GM12878 (cell line): ENCODE measurements around the gene HSD17B2. TPM values are rescaled to one million over a fixed set of nuclear protein-coding genes. Genes with fewer than 3 reads are reported as not detected.

ENCODE experiments used
- ATAC-seq: fragments of 200-7000 bp; cut with Tn5 transposase; 3 replicates; pipeline ENCODE4 v1.9.1; 2020; ENCODE audit warnings: mild to moderate bottlenecking, moderate library complexity
- BruUV-seq: library from RNA; stranded (reverse); fragments of 400-500 nt; replicated peaks from 2 replicates; lab custom pipeline; 2021; lab: Mats Ljungman, UMichigan
- CTCF ChIA-PET: fragments of 300-600 bp; sonication (Branson Sonifier 250); formaldehyde crosslinking; extraction: SDS; loops from one replicate; lab custom pipeline; 2021; ENCODE audit warnings: inconsistent platforms; lab: Yijun Ruan, JAX
- POLR2A ChIA-PET: fragments of 350-600 bp; formaldehyde crosslinking; extraction: SDS; loops from one replicate; lab custom pipeline; 2021; ENCODE audit warnings: inconsistent platforms; lab: Charles Lee
- RAD21 ChIA-PET: fragments of 300-600 bp; sonication (Branson Sonifier 250); formaldehyde crosslinking; loops from one replicate; lab custom pipeline; 2023; ENCODE audit warnings: antibody characterized with exemption; ENCODE audit not compliant: unreplicated experiment; lab: Charles Lee
- SMC1A ChIA-PET: fragments of 300-600 bp; sonication (Branson Sonifier 250); formaldehyde crosslinking; loops from one replicate; lab custom pipeline; 2023; ENCODE audit not compliant: unreplicated experiment, uncharacterized antibody; lab: Charles Lee
- DNase-seq: peaks from one replicate; pipeline ENCODE4 v3.0.0-alpha.2; 2011; ENCODE audit warnings: low read depth, low spot score
- FAIRE-seq: peaks from 3 replicates; lab custom pipeline; 2011; peaks lifted over from hg19 to GRCh38; lab: Jason Lieb, UNC
- H2AFZ ChIP-seq: 2 replicates; pipeline ENCODE4 v1.6.0; 2011; ENCODE audit warnings: low read depth, low read length, control low read depth; ENCODE audit not compliant: control insufficient read depth
- H3K27ac ChIP-seq: 2 replicates; pipeline ENCODE4 v1.5.1; 2011; ENCODE audit warnings: control low read depth; ENCODE audit not compliant: control insufficient read depth, insufficient read depth
- H3K27me3 ChIP-seq, 2 experiments: replicated peaks in 1 of 2; 2 replicates each; pipeline versions ENCODE4 v1.6.0 to v1.6.1; 2011; ENCODE audit warnings: low read length in 1 of 2; ENCODE audit not compliant: control insufficient read depth in 2 of 2, insufficient read depth in 2 of 2
- H3K36me3 ChIP-seq, 2 experiments: 2 replicates each; pipeline ENCODE4 v1.5.1; 2011; ENCODE audit warnings: low read length in 1 of 2; ENCODE audit not compliant: control insufficient read depth in 2 of 2, insufficient read depth in 2 of 2
- H3K4me1 ChIP-seq: 2 replicates; pipeline ENCODE4 v1.6.1; 2011; ENCODE audit warnings: mild to moderate bottlenecking, low read length, moderate library complexity, mixed read lengths; ENCODE audit not compliant: control insufficient read depth, insufficient read depth
- H3K4me2 ChIP-seq: 2 replicates; pipeline ENCODE4 v1.6.0; 2011; ENCODE audit warnings: control low read depth; ENCODE audit not compliant: control insufficient read depth, insufficient read depth
- H3K4me3 ChIP-seq: fragments of 200-600 bp; sonication (generic); 2 replicates; pipeline ENCODE4 v1.5.1; 2016
- H3K79me2 ChIP-seq: 2 replicates; pipeline ENCODE4 v1.6.0; 2011; ENCODE audit warnings: low read length; ENCODE audit not compliant: control insufficient read depth, insufficient read depth
- H3K9ac ChIP-seq: 2 replicates; pipeline ENCODE4 v1.8.0; 2011; ENCODE audit warnings: low read length, control low read depth, mixed read lengths; ENCODE audit not compliant: control insufficient read depth, insufficient read depth
- H3K9me3 ChIP-seq: replicated peaks from 3 replicates; pipeline ENCODE4 v1.5.1; 2011; ENCODE audit warnings: mild to moderate bottlenecking, low read length; ENCODE audit not compliant: control insufficient read depth, insufficient read depth
- H4K20me1 ChIP-seq: 2 replicates; pipeline ENCODE4 v1.6.0; 2011; ENCODE audit not compliant: control insufficient read depth, insufficient read depth
- KAT2A ChIP-seq: conservative IDR thresholded peaks from 2 replicates; pipeline ENCODE4 v1.6.1; 2011; ENCODE audit warnings: low read depth, low read length; ENCODE audit not compliant: control insufficient read depth
- MXI1 ChIP-seq: fragments of 150-350 bp; IDR thresholded peaks from 2 replicates; pipeline ENCODE4 v1.6.1; 2011; ENCODE audit warnings: low read depth, mild to moderate bottlenecking, inconsistent platforms, low read length, improper control_type of control experiment
- NFXL1 ChIP-seq: fragments of 450-650 bp; IDR thresholded peaks from 2 replicates; pipeline ENCODE4 v1.6.1; 2017; ENCODE audit warnings: antibody characterized with exemption, mild to moderate bottlenecking, borderline replicate concordance
- NR2C1 ChIP-seq: fragments of 450-650 bp; IDR thresholded peaks from 2 replicates; pipeline ENCODE4 v1.6.1; 2017; ENCODE audit warnings: antibody characterized with exemption, mild to moderate bottlenecking, moderate library complexity
- RAD21 ChIP-seq: IDR thresholded peaks from 2 replicates; pipeline ENCODE4 v1.6.1; 2011; ENCODE audit warnings: mild to moderate bottlenecking, low read depth, low read length, moderate library complexity; ENCODE audit not compliant: insufficient read depth
- RUNX3 ChIP-seq: IDR thresholded peaks from 2 replicates; pipeline ENCODE4 v1.6.1; 2012; ENCODE audit warnings: low read length, inconsistent platforms
- ZNF384 ChIP-seq: IDR thresholded peaks from 2 replicates; pipeline ENCODE4 v1.6.1; 2012; ENCODE audit warnings: low read depth, mild to moderate bottlenecking, low read length, improper control_type of control experiment, borderline replicate concordance
- WGBS: methylation state at CpG from one replicate; pipeline ENCODE4 v1.1.6; 2016; ENCODE audit warnings: low lambda C conversion rate; ENCODE audit not compliant: insufficient replicate concordance, insufficient coverage; ENCODE audit errors: missing lambda C conversion rate; 5-methylcytosine and 5-hydroxymethylcytosine counted together
- in situ Hi-C: fragments of 300-500 bp; cut with MboI; formaldehyde crosslinking; loops from 9 replicates; pipeline ENCODE4 v1.14.3; 2018; ENCODE audit warnings: mixed read lengths
- intact Hi-C: fragments of 100-400 bp; cut with micrococcal nuclease; formaldehyde crosslinking; loops from one replicate; pipeline ENCODE4 v1.14.2; 2022; ENCODE audit not compliant: unreplicated experiment
- polyA plus RNA-seq, 11 experiments: library from polyadenylated mRNA; depleted of rRNA in 4 of 11; unstranded in 6 of 11; stranded (reverse) in 5 of 11; fragments of >200 nt; fragmentation: Nextera tagmentation in 4 of 11; fragmentation: Illumina TruSeq in 1 of 11; extraction: Ambion mirVana in 4 of 11; extraction: Trizol in 1 of 11; gene quantifications; 1 replicate in 1 of 11; 2 replicates in 10 of 11; pipeline versions ENCODE4 v1.2.1 to v1.2.3, GENCODE V29; 2011 to 2016; ENCODE audit warnings: inconsistent platforms in 2 of 11, missing spikeins in 2 of 11, low read depth in 1 of 11
- total RNA-seq, 4 experiments: library from RNA; depleted of rRNA in 3 of 4; stranded (reverse); fragments of >200 nt in 3 of 4; fragmentation: Illumina TruSeq in 1 of 4; extraction: Trizol in 1 of 4; gene quantifications; 2 replicates each; pipeline versions ENCODE4 v1.2.1 to v1.2.3, GENCODE V29; 2013 to 2021
- TF ChIP-seq, protein P1 (sequence below): fragments of 450-650 bp; IDR thresholded peaks from 2 replicates; pipeline ENCODE4 v1.6.1; 2014; ENCODE audit warnings: mild to moderate bottlenecking
- TF ChIP-seq, protein P2 (sequence below): fragments of 450-650 bp; IDR thresholded peaks from 2 replicates; pipeline ENCODE4 v1.6.1; 2016; ENCODE audit warnings: mild to moderate bottlenecking
- TF ChIP-seq, protein P3 (sequence below): IDR thresholded peaks from 2 replicates; pipeline ENCODE4 v1.6.1; 2012; ENCODE audit warnings: low read depth, low read length, improper control_type of control experiment
- TF ChIP-seq, protein P4 (sequence below), 3 experiments: IDR thresholded peaks in 2 of 3; conservative IDR thresholded peaks in 1 of 3; 2 replicates each; pipeline ENCODE4 v1.5.1; 2011; ENCODE audit warnings: low read depth in 3 of 3, low read length in 3 of 3, mild to moderate bottlenecking in 3 of 3, control low read depth in 2 of 3, moderate library complexity in 2 of 3, inconsistent platforms in 1 of 3, mixed read lengths in 1 of 3; ENCODE audit not compliant: control insufficient read depth in 2 of 3, insufficient read depth in 1 of 3; ENCODE audit errors: extremely low read depth in 1 of 3

HSD17B2 gene
- total and polyA plus RNA-seq, 10 of the 15 experiments (the other 5 are each of a cell fraction or from before 2014, with no cell fraction given) = not detected

DNA sequence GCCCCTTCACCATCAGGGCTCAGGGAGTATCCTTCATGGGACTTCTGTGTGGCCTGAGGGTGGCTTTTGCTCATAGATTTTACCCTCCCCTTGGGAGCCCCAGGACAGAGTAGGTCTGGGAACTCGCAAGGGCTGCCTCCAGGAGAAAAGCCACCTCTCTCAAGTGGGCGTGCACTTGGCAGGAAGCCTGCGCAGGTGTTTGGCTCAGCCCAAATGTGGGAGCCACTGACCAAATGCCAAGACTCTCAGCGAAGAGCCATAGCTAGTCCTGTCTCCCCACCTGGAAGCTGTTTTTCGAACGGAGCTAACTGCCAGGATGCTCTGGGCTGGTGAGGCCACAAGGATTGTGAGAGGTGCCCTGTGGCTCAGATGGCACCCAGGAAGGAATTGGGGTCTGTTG, 2.0 kb upstream of the HSD17B2 start:
- WGBS = 53% methylated on average over 6 of the region's 6 CpGs
- no peak overlapping the region for H2AFZ ChIP-seq
- no peaks in the 10 kb centered on the region for H3K36me3 ChIP-seq
- TF ChIP-seq KAT2A (no peak), NR2C1 (no peak), NFXL1 (no peak), MXI1 (no peak), RUNX3 (no peak), ZNF384 (no peak), RAD21 (no peak)
- TF ChIP-seq, protein P1, sequence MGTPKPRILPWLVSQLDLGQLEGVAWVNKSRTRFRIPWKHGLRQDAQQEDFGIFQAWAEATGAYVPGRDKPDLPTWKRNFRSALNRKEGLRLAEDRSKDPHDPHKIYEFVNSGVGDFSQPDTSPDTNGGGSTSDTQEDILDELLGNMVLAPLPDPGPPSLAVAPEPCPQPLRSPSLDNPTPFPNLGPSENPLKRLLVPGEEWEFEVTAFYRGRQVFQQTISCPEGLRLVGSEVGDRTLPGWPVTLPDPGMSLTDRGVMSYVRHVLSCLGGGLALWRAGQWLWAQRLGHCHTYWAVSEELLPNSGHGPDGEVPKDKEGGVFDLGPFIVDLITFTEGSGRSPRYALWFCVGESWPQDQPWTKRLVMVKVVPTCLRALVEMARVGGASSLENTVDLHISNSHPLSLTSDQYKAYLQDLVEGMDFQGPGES = no peak
- TF ChIP-seq, protein P2, sequence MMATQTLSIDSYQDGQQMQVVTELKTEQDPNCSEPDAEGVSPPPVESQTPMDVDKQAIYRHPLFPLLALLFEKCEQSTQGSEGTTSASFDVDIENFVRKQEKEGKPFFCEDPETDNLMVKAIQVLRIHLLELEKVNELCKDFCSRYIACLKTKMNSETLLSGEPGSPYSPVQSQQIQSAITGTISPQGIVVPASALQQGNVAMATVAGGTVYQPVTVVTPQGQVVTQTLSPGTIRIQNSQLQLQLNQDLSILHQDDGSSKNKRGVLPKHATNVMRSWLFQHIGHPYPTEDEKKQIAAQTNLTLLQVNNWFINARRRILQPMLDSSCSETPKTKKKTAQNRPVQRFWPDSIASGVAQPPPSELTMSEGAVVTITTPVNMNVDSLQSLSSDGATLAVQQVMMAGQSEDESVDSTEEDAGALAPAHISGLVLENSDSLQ = no peak
- TF ChIP-seq, protein P3, sequence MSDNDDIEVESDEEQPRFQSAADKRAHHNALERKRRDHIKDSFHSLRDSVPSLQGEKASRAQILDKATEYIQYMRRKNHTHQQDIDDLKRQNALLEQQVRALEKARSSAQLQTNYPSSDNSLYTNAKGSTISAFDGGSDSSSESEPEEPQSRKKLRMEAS = no peak
- TF ChIP-seq, protein P4, sequence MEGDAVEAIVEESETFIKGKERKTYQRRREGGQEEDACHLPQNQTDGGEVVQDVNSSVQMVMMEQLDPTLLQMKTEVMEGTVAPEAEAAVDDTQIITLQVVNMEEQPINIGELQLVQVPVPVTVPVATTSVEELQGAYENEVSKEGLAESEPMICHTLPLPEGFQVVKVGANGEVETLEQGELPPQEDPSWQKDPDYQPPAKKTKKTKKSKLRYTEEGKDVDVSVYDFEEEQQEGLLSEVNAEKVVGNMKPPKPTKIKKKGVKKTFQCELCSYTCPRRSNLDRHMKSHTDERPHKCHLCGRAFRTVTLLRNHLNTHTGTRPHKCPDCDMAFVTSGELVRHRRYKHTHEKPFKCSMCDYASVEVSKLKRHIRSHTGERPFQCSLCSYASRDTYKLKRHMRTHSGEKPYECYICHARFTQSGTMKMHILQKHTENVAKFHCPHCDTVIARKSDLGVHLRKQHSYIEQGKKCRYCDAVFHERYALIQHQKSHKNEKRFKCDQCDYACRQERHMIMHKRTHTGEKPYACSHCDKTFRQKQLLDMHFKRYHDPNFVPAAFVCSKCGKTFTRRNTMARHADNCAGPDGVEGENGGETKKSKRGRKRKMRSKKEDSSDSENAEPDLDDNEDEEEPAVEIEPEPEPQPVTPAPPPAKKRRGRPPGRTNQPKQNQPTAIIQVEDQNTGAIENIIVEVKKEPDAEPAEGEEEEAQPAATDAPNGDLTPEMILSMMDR (IDR thresholded peaks at IDR 0.05 in 2 of 3, conservative IDR thresholded peaks at IDR 0.05 in 1 of 3; ENCODE audit: control insufficient read depth in 2 of 3, extremely low read depth in 1 of 3, insufficient read depth in 1 of 3, low read depth in 3 of 3, low read length in 3 of 3) = no peak
- BruUV-seq = no TSS peak
- SMC1A ChIA-PET = no interaction called here
- ATAC-seq (no peak), FAIRE-seq (no peak), DNase-seq (no peak)
- H3K9me3 ChIP-seq = no peaks in the 10 kb centered on the region
- H3K4me1 ChIP-seq = no peaks in the 10 kb centered on the region
- peaks cover 0 to 3% of the 10 kb centered on the region in 2 experiments; a peak in 2 of 4 replicates for H3K27me3 ChIP-seq
- RAD21 ChIA-PET = interaction anchor here (1.7 kb wide), 1 partner anchor 197 kb away, joined by 5 read pairs; no protein-coding TSS in a partner anchor
- H4K20me1 ChIP-seq = no peaks in the 10 kb centered on the region
- CTCF ChIA-PET = no interaction called here
- in situ Hi-C loops (no loop called here), intact Hi-C loops (no loop called here)
- no peak overlapping the region for H3K9ac ChIP-seq
- no peak overlapping the region for H3K4me3 ChIP-seq
- no peak overlapping the region for H3K4me2 ChIP-seq
- no peak overlapping the region for H3K27ac ChIP-seq
- H3K79me2 ChIP-seq = no peaks in the 10 kb centered on the region
- POLR2A ChIA-PET = no interaction called here
